HL-60/S4 treated with phorbol 12-myristate 13-acetate at 8.2 ng/mL for 4 days and 3 days (cell line): Measurements from ENCODE around the gene PODN.

Experiments
- in situ Hi-C: fragments of 300-500 bp; cut with MboI; formaldehyde crosslinking; loops from 2 replicates; pipeline ENCODE4 v1.15.0; 2022; ENCODE audit warnings: low sequenced_read_pairs

PODN gene

DNA sequence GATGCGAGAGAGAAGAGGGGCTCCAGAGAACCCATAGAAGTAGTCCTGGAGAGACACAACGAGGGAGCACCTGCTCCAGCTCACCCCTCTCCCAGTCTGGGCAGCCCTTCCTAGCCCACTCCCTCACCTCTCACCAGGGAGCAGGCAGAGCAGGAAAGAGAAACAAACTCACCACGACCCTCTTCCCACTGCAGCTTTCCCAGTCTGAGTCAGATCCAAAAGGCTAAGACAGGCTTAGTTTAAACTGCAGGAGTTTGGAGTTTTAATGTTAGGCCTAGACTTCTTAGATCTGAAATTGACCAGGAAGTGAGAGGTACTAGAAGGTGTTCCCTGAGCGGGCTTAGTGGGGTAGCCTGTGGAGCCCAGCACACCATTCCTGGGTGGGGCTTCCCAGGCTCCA lies 50.8 kb downstream of the PODN start:
- in situ Hi-C loops = no loop called here

DNA sequence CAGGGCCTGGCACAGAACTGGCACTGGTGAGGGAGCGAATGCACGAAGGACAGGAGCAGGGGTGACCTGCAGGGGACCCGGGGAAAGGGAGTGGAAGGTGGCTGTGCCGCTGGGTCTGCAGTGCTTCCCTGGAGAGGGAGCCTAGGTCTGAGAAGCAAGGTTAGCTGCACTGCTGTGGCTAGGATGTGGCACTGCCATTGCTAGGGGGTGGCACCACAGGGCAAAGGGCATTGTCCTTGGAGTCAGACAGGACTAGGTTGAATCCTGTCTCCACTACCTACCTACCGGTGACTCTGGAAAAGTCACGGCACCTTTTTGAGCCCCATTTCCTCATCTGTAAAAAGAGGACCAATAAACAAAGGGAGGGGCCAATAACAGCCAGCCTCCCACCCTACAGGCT lies 52.1 kb downstream of the PODN start:
- in situ Hi-C loops = no loop called here

DNA sequence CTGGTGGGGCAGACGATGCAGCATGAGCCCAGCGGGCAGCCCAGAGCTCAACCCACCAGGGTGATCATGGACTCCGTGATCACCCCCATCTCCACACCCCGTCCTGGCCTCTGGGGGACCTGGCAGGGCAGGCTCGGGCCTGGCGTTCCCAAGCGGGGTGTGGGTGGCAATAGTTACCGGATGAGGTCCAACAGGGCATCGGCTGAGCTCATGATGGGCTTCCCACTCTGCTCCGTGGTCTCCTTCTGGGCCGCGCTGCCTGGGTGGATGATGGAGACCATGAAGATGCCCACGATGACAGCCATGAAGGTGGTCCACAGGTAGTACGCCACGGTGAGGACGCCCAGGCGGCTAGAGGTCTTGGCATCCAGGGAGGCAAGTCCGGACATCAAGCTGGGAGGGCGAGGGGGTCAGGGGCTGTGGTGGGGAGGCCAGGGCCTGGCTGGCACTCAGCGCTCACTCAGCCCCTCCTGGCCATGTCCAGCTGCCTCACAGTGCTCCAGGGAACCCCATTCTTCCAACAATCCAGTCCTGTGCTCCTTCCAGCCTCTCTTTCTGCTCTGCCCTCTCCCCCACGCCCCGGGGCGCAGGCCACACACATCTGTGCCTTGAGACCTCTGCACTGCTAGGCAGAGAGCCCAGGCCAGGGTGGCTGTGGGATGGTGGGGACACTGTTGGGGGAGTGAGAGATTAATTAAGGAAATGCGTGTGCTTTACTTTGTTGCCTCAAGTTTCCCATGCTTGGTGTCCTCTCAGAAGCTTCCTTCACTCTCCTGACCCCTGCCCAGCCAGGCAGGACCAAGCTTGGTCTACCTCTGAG lies 52.8 kb downstream of the PODN start:
- in situ Hi-C loops = no loop called here

DNA sequence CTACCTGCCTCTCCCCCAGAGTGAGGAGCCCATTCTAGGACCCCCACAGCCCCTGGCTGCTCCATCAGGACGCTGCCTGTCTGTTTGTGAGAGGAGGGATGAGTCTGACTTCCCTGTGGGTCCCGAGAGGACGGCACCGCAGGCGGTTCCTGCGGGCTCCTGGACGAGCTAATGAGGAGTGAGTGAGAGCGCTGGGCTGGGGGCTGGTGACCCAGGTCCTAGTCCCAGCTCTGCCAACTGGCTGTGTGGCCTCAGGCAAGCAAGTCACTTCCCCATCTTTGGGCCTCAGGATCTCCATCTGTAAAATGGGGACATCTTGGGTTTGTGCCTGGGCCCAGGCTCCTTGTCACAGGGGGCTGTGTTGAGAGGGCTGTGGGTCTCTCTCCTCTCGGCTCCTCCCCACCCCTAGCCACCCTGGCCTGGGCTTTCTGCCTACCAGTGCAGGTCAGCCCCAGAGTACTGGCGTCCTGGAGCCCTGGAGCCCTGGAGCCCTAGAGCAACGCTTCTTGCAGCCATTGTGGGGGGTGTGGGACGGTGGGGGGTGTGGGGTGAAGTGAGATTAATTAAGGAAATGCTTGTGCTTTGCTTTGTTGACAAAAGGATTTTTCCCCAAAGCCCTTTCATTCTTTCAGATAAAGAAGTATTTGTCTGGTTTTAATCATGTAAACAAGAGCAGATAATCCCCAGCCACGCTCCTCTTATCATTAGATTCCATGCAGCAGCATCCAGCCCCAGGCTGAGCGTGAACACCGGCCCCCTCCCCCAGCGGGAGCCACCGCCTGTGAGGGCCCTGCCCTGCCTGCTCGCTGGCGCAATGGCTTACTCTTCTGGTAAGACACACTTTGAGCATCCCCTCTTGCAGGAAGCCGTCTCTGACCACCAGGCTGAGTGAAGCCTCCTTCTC lies 53.6 kb downstream of the PODN start:
- in situ Hi-C loops = no loop called here

DNA sequence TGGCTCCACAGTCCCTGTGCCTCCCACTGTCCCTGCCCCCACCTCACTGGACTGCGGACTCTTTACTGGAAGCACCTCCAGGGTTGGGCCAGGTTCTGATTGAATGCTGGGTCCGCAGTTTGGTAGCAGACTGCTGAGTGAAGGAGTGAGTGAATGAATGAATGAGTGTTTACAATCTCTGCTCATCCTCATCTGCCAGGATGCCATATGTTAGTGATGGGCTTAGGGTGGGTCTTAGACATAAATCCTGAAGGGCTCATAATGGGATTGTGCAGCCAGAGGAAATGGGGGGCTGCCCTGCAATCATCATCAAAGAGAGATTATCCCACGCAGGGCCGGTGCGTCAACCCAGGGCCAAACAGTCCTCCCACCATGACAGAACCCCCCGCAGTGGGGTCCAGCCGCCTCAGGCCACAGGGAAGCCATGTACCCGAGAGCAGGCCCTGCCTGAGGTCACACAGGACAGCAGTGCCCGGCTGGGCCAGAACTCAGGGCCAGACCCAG lies 54.3 kb downstream of the PODN start:
- in situ Hi-C loops = no loop called here

DNA sequence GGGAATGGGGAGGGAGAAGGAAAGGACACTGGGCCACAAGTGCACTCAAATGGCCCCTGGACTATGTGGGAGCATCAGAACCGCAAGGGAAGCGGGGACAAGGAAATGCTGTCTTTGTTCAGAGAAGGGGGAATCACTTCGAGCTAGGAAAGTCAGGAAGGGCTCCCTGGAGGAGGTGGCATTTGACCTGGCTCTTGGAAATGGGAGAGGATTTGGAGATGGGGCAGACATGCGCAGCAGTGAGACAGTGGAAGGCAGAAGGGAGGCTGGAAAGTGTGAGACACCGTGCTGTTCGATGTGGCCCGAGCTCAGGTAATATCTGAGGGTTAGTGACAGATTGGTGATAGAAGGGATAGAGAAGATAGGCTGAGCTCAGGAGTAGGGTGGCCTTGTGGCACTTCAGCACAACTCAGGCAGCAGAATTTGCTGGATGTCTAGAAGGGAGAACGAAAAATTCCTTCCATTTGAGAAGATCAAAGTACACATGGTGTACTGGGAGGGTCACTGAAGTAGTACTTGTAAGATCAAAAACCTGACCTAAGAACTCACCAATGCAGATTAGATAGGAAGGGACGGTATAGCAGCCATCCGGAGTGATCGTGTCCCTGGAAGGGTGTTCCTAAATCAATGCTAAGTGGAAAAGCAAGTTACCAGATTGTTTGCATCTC lies 55.1 kb downstream of the PODN start:
- in situ Hi-C loops = no loop called here

DNA sequence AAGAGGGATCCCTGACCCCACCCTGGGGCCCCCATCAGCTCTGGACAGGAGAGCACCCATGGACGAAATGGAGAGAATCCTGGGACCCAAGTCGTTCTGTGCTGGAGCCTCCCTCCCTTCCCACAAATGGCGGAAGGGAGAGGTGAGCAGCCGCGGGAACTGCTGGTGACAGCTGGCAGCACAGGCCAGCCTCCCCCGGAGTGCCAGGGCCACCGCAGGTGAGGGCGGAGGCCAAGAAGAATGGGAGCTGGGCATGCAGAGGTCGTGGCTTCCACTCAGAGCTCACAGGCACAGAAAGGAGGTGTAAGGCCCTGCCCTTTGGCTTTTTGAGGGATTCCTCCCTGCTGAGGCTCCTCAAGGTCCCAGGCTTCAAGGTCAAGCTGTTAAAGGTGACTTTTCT lies 55.8 kb downstream of the PODN start:
- in situ Hi-C loops = no loop called here

DNA sequence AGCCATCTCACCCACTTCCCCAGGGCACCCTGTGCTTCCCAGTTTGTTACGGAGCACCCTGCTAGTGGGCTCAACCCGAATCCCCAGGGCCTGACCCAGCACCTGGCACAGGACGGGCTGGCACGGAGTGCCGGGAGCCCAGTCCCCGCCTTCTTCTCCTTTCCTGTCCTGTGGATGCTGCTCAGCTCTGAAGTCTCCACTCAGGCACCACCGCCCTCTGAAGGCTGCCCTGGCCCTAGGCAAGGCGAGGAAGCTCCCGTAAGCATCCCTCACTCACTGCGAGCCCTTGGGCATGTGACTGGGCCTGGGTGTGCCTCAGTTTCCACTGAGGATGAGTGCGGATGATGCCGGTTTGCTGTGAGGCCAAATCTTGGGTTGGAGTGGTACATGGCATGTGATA lies 58.6 kb downstream of the PODN start:
- in situ Hi-C loops = no loop called here

DNA sequence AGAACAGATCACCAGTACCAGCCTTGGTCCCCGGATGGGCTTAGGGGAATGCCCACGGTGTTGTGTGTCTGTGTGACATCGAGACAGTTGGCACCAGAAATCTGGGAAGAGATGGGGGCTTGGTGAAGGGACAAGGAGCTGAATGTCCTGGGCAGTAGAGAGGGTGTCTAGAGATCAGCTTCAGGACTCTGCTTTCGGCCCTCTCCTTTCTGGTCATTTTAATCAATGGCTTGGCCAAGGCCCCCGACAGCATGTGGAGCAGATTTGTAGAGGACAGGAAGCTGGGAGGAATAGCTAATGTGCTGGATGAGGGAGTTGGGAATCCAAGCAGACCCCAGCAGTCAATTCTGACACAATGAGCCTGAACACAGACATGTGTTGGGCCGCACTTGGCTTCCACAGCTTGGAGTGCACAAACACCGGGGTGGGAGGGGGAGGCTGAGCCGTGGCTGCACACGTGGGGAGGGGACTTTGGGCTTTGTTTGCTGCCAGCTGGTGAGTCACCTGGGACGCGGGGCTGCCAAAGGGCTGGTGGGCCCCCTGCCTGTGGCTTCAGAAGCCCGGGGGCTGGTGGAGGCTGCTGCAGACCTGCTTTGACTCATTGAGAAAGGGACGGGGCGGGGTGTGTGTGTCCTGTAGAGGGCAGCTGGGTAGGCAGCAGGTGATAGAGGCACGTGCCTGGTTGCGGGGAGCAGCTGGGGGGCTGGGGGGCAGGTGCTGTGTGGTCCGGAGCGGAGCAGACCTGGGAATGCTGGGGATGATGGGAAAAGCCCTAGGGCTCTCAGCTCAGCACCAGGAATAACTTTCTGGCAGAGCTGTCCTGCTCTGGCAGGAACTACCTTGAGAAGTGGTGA lies 59.5 kb downstream of the PODN start:
- in situ Hi-C loops = no loop called here

DNA sequence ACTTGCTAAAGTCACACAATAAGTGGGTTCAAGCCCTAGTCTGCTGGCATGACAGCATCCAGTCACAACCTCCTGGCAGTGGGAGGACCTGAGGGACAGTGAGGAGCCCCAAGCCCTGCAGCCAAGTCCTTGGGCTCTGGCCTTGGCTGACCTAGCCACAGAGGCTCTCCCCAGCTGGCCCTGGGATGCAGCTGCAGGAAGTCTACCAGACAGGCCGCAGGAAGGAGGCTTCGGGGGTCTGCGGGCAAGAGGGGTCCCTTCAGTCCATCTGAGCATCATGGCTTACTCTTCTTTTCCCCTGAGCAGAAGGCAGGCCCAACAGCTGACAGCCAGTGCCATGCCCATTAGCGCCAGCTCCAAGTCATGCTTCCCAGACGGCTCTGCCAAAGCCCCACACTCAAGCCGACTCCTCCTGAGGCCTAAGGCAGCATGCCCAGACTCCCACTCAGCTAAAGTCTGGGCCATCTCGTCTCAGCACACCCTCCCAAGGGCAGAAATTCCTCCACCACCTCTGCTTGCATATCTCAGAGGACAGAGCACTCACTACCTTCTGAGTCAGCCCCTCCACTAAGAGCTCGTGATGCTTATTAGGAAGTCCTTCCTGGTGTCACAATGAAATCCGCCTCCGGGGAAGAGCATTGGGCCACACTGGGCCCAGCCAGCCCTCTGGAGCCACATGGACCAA lies 60.3 kb downstream of the PODN start:
- in situ Hi-C loops = no loop called here

DNA sequence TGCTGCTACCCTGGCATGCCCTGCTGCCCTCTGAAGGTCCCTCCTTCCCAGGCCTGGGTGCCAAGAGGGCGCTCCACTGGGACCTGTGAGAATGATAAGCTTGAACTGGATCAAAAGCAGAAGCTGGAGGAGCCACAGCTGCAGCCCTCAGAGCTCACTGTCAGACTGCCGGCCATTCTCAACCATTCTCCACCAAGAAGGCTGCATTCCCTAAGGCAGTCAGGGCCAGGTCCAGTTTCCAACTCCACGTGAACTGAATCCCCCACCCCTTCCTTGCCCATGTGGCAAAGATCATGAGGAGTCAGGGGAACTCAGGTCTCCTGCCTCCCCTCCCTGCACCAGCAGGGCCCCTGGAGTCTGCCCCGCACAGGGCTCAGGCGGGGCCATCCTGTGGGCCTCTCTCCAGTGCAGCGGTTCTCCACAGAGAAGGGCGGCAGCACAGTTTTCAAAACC lies 61.0 kb downstream of the PODN start:
- in situ Hi-C loops = no loop called here

DNA sequence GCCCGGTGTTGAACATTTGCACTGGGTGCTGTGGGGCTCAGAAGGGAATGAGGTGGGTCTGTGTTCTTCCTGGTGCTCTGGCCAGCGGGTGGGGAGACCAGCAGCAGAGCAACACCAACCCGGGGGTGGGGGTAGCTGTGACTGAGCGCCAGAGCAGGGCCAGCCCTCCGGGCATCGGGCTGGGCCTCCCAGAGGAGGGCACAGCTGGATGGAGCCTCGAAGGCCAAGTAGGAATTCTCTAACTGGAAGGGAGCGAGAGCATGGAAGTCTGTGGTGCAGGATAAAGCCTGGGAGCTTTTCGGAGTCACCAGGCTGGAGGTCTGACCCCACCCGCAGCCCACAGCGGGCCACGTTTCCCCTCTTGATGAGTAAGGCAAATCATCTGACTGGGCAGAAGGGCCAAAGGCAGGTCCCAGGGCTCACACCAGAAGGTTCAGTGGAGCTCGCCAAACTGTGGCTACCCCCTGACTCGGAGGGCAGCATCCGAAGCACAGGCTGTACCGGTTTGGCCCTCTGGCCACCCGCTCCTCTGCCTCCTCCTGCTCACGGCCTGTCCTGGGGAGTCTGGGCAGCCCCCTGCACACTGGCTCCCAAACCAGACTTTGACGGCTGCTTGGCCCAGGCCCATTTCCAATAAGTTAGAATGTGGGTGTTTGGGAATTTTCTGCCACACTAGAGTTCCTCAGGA lies 61.6 kb downstream of the PODN start:
- in situ Hi-C loops = no loop called here

DNA sequence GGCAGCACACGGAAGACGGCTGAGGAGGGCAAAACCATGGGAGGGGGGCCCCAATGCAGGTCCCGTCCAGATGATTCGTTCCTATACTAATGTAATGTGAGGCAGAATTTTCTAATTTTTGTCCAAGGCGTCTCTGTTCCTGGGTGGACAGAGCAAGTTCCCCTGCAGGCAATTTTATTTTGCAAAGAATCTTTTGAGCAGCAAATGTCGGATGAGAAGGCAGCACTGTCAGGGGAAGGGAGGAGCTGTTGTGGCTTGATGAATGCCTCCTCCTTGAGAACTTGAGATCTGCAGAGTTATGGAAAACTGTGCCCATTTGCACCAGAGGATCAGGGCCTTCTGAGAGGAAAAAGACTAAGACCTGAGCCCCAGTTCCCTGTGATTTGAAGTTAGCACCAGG lies 63.1 kb downstream of the PODN start:
- in situ Hi-C loops = no loop called here

DNA sequence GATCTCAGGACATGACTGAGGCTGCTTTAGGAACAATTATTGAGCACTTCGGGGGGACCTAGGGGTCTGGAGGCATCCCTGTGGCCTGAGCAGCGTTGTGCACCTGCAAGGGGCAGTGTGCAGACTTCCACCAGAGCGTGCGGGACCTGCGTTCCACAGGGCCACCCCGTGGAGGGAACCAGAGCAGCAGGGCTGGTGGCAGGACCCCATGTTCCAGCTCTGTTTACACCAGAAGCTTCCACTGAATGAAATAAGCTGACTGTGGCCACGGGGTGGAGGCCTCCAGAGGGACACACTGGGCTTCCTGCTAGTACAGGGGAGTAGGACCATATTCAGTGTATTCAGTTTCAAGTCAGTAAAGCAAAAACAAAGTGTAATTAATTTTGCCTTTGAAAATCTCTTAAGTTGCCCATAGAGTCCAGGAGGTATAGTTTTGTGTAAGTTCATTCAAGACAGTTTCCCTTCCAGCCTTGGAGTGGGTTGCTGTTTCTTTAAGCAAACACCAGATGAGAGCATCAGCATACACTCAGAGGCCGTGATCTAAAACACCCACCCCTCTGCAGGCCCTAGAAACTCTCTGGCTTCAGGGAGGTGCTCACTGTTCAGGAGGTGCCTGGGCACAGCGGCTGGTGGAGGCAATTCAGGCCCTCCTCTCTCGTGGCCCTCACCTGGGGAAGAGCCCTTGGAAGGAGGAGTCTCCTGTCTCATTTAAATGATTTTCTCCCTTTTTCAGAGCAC lies 63.8 kb downstream of the PODN start:
- in situ Hi-C loops = no loop called here

DNA sequence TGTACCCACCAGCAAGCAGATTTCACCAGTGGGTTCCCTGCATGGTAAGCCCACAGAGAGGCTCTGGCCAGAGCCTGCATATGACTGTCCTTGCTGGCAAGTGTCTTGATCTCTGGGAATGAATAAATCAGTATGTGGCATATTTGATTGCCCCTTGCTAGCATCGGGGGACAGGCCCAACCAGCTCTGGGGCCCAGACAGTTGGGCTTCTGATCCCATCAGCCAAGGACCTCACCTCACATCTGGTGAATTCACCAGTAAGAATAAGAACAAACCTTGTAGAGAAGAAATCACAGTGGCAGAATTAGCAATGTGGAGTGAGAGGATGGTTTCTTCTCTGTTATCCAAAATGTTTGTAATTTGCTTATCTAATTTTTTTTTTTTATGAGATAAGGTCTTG lies 64.5 kb downstream of the PODN start:
- in situ Hi-C loops = no loop called here

DNA sequence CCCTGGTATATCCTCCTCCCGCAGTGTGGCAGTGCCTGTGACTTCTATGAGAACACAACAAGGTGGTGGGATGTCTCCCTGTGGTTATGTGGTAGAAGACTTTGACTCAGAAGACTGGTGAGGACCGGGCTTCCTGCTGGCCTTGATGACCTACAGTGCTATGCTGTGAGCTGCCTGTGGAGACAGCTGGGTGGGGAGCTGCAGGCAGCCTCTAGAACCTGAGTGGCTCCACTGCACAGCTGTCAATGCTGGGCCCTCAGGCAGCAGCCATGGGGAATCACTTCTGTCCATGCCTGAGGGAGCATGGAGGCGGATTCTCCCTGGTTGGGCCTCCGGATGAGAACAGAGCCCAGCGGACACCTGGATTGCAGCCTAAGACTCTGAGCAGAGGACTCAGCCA lies 65.5 kb downstream of the PODN start:
- in situ Hi-C loops = no loop called here

DNA sequence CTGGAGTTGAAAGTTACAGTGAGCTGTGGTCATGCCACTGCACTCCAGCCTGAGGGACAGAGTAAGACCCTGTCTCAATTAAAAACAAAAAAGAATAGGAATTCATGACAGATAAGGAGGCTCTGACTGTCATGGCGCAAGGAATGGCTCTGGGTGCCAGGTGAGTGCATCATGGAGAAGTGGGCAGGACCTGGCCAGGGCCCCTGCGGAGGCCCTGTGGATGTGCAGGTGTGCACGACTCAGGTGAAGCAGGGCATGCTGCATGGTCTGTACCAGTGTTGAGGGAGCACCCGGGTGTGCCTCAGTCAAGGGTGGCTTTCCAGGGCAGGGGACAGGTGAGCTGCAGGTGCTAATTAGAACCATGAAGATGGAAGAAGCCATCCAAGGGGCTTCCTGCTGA lies 66.4 kb downstream of the PODN start:
- in situ Hi-C loops = no loop called here

DNA sequence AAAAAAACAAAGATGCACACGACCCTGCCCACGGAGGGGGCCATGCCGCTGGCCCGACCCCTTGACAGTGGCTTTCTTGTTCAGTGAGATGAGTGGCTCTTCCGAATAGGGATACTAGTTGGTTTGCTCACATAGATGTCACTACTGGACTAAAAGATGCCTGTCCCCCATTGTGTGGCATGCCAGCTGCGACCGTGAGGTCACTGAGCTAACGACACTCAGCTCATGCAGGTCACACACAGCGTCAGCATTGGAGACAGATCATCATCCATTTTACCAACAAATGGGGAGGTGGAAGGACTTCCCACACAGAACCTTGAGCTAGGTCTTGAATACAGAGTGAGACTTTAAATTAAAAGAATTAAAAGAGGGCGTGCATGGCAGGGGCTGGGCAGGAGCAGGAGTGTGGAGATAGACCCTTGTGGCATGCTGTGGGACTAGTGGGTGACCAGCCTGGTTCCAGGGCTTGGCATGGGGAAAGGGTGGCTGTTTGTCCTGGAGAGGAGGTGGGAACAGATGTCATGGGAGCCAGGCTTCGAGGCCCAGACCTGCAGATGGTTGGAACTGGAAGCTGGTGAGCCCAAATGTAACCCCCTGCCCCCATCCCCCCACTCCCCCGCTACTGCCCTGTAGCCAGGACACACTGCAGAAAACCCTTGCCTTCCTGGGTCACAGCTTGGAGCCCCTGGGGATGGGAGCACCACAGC lies 68.0 kb downstream of the PODN start:
- in situ Hi-C loops = no loop called here
